ENCODE data around the gene AGBL4. TPM values are rescaled to one million over a fixed set of nuclear protein-coding genes. Genes with fewer than 3 reads are reported as not detected.
"Not testable (repeated sequence)": the region's sequence is repeated elsewhere in the genome, so short reads cannot be mapped to it uniquely, and the experiment has no call there.

The AGBL4 gene
- polyA plus RNA-seq, 3 donors from 2014 or later = not detected

DNA sequence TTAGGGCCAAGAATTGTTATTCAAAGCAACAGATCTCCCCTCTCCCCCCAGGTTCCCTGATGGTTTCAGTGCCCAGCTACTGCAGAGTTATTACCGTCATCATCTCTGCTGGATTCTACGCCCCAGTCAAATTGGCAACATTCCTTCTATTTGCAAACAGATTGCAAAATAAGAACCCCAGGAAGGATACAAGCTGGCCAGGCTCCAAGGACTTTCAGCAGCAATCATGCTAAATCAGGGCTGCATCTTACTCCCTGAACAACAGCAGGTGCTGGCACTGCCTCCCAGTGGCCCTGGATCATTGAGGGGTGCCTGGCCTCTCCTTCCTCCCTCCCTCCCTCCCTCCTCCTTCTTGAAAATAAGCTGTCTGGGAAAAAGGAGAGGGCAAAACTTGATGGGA is 725.5 kb downstream of the AGBL4 start:
- DNase-seq = no peak
- no peak overlapping the region for H3K27ac Mint-ChIP-seq
- H3K9me3 Mint-ChIP-seq = peaks cover 4 to 13% (median 7%) of the 10 kb centered on the region in 6 donors
- H3K4me1 Mint-ChIP-seq = no peaks in the 10 kb centered on the region
- no peaks in the 10 kb centered on the region for H3K36me3 Mint-ChIP-seq
- peaks cover 1 to 2% (median 1%) of the 10 kb centered on the region in 3 donors for H3K27me3 Mint-ChIP-seq (ENCODE audit: low read depth in 3 of 3)
- H3K4me3 Mint-ChIP-seq = no peak overlapping the region

- H3K27me3 Mint-ChIP-seq (ENCODE audit: low read depth in 3 of 3) = peaks cover 1 to 2% (median 1%) of the 10 kb centered on the region in 3 donors
- H3K4me3 Mint-ChIP-seq = no peak overlapping the region
- H3K4me1 Mint-ChIP-seq = no peaks in the 10 kb centered on the region
Measured at GRCh38 chr1:49297783-49298182, 726.0 kb downstream of the AGBL4 start.

GRCh38 chr1:49294539-49294938 is 729.2 kb downstream of the AGBL4 start:
- Mint-ChIP-seq H3K27ac (no peak overlapping the region), H3K9me3 (peaks cover 0 to 11% (median 7%) of the 10 kb centered on the region in 6 donors), H3K27me3 (ENCODE audit: low read depth in 3 of 3) (peaks cover 0 to 3% (median 0%) of the 10 kb centered on the region in 3 donors), H3K4me3 (no peak overlapping the region), H3K4me1 (no peaks in the 10 kb centered on the region), H3K36me3 (no peaks in the 10 kb centered on the region)
- DNase-seq = no peak

More at GRCh38 chr1:49297783-49298182, 726.0 kb downstream of the AGBL4 start:
- peaks cover 3 to 12% (median 5%) of the 10 kb centered on the region in 6 donors for H3K9me3 Mint-ChIP-seq
- no peak overlapping the region for H3K27ac Mint-ChIP-seq
- no peak for DNase-seq
- no peaks in the 10 kb centered on the region for H3K36me3 Mint-ChIP-seq

- Mint-ChIP-seq H3K4me1 (no peaks in the 10 kb centered on the region), H3K9me3 (peaks cover 0 to 11% (median 7%) of the 10 kb centered on the region in 6 donors), H3K27me3 (ENCODE audit: low read depth in 3 of 3) (peaks cover 0 to 3% (median 0%) of the 10 kb centered on the region in 3 donors), H3K4me3 (no peak overlapping the region), H3K27ac (no peak overlapping the region), H3K36me3 (no peaks in the 10 kb centered on the region)
- DNase-seq = no peak
Measured at GRCh38 chr1:49293016-49293415, 730.7 kb downstream of the AGBL4 start.

GRCh38 chr1:49257211-49258049 is 766.3 kb downstream of the AGBL4 start:
- Mint-ChIP-seq H3K27ac (peak overlapping the region in 1 of 6 donors; percentile 29), H3K4me3 (peak overlapping the region in 1 of 5 donors; percentile 64), H3K9me3 (peaks cover 9 to 23% (median 13%) of the 10 kb centered on the region in 6 donors)
- not testable (repeated sequence) for H3K4me1 Mint-ChIP-seq; H3K36me3 Mint-ChIP-seq; H3K27me3 Mint-ChIP-seq (ENCODE audit: low read depth in 3 of 3)
- DNase-seq = peak in 1 of 3 donors; percentile 45

DNA sequence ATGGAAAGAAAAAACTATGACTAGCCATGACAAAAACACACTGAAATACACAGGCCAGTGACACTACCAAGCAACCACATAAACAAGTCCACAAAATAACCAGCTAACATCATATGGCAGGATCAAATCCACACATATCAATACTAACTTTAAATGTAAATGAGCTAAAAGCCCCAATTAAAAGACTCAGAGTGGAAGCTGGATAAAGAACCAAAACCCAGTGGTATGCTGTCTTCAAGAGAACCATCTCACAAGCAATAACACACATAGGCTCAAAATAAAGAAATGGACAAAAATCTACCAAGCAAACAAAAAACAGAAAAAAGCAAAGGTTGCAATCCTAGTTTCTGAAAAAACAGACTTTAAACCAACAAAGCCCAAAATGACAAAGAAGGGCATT is 770.8 kb downstream of the AGBL4 start:
- Mint-ChIP-seq H3K4me1 (no peaks in the 10 kb centered on the region), H3K4me3 (no peak overlapping the region), H3K27ac (no peak overlapping the region), H3K9me3 (peaks cover 17 to 36% (median 22%) of the 10 kb centered on the region in 6 donors), H3K27me3 (ENCODE audit: low read depth in 3 of 3) (peaks cover 0 to 4% (median 2%) of the 10 kb centered on the region in 3 donors), H3K36me3 (peaks cover 0 to 3% (median 0%) of the 10 kb centered on the region in 3 donors)
- DNase-seq = no peak

DNA sequence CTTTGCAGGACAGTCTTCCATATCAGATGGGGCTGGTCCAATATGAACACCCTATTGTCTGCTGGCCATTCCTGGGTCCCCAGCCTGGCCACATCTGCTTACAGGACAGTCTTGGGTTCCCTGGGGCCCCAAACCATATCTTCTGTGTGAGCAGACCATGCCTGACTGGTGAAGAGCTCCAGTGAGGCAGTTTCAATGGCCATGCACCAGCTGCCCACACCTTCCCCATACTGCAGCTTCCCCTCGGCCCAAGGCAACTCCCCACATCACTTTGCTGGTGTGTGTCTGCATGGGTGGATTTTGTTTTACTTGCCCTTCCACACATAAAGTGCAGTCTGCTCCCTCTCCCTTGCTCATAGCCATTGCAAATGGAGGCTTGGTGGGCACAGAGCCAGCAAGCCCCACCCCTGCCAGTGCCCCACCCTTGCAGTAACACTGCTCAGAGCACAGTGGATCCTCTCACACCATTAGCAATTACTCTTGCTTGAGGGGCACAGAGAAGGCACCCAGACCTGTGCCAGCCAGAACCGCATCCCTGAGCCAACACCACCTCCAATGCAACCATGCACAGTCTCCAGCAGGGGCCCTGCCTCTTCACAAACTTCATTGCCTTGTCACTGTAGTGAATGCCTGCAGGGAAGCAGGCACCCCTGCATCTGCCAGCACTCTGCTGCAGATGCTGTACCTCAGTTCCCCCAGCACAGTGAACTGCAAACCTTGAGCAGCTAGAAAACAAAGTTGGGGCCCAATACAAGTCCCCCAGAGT is 772.6 kb downstream of the AGBL4 start:
- Mint-ChIP-seq H3K4me3 (no peak overlapping the region), H3K27ac (no peak overlapping the region), H3K27me3 (ENCODE audit: low read depth in 3 of 3) (peaks cover 0 to 4% (median 2%) of the 10 kb centered on the region in 3 donors), H3K9me3 (peaks cover 17 to 35% (median 21%) of the 10 kb centered on the region in 6 donors), H3K36me3 (peaks cover 0 to 3% (median 0%) of the 10 kb centered on the region in 3 donors), H3K4me1 (no peaks in the 10 kb centered on the region)
- no peak for DNase-seq

DNA sequence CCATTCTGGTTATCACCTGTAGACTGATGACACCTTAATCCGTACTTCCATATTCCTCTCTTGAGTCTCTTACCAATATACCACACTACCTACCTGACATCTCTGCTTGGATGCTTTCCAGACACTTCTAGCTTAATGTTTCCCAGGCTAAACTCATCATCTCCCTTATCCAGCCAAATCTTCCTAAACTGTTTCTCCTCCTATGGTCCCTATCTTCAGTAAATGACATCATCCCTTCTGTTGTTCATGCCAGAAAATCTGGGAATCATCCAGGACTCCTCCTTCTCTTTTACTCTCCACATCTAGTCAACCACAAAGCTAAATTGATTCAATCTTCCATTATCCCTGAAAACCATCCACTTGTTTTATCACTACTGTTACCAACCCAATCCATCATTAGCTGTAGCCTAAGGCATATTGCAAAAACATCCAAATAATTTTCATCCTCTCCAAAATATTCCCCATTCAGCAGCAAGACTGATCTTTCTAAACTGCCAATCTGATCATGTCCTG is 783.0 kb downstream of the AGBL4 start:
- no peaks in the 10 kb centered on the region for H3K27me3 Mint-ChIP-seq (ENCODE audit: low read depth in 3 of 3)
- H3K4me1 Mint-ChIP-seq = no peaks in the 10 kb centered on the region
- H3K36me3 Mint-ChIP-seq = peaks cover 0 to 4% (median 0%) of the 10 kb centered on the region in 3 donors
- H3K9me3 Mint-ChIP-seq = peaks cover 0 to 36% (median 7%) of the 10 kb centered on the region in 6 donors
- no peak for DNase-seq
- no peak overlapping the region for H3K27ac Mint-ChIP-seq
- no peak overlapping the region for H3K4me3 Mint-ChIP-seq

DNA sequence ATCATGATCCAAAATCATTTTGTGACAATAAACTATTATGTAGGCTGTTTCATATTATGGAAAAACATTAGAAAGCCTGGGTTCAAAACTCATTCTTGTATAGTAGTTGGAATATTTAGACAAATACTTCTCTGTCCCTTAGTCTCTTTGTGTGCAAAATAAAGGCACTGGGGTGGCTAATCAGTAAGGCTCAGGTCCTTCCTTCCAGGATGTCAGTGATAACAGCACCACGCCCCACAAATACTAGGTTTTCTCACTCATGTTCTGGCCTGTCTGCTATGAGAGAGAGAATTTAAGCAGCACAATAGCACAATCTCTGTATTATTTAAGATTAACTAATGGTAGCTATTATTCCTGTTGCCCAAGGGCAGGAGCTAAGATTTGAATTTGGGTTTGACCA is 788.8 kb downstream of the AGBL4 start:
- H3K36me3 Mint-ChIP-seq = peaks cover 0 to 4% (median 0%) of the 10 kb centered on the region in 3 donors
- H3K4me1 Mint-ChIP-seq = no peaks in the 10 kb centered on the region
- H3K27ac Mint-ChIP-seq = no peak overlapping the region
- no peak overlapping the region for H3K4me3 Mint-ChIP-seq
- no peak for DNase-seq
- no peaks in the 10 kb centered on the region for H3K27me3 Mint-ChIP-seq (ENCODE audit: low read depth in 3 of 3)
- H3K9me3 Mint-ChIP-seq = peaks cover 0 to 25% (median 6%) of the 10 kb centered on the region in 6 donors

GRCh38 chr1:49229555-49229954 is 794.2 kb downstream of the AGBL4 start:
- H3K4me3 Mint-ChIP-seq = no peak overlapping the region
- no peaks in the 10 kb centered on the region for H3K4me1 Mint-ChIP-seq
- peaks cover 0 to 3% (median 0%) of the 10 kb centered on the region in 3 donors for H3K27me3 Mint-ChIP-seq (ENCODE audit: low read depth in 3 of 3)
- no peak for DNase-seq
- no peaks in the 10 kb centered on the region for H3K36me3 Mint-ChIP-seq
- H3K27ac Mint-ChIP-seq = no peak overlapping the region
- H3K9me3 Mint-ChIP-seq = peaks cover 0 to 4% (median 0%) of the 10 kb centered on the region in 6 donors

- H3K27ac Mint-ChIP-seq = no peak overlapping the region
- H3K9me3 Mint-ChIP-seq = peaks cover 0 to 5% (median 0%) of the 10 kb centered on the region in 6 donors
- H3K27me3 Mint-ChIP-seq (ENCODE audit: low read depth in 3 of 3) = peaks cover 0 to 5% (median 0%) of the 10 kb centered on the region in 3 donors
- H3K4me1 Mint-ChIP-seq = no peaks in the 10 kb centered on the region
- H3K36me3 Mint-ChIP-seq = no peaks in the 10 kb centered on the region
- no peak overlapping the region for H3K4me3 Mint-ChIP-seq
- DNase-seq = no peak
Measured at GRCh38 chr1:49226758-49227157, 797.0 kb downstream of the AGBL4 start.

GRCh38 chr1:49225464-49225863 is 798.3 kb downstream of the AGBL4 start:
- no peaks in the 10 kb centered on the region for H3K4me1 Mint-ChIP-seq
- H3K4me3 Mint-ChIP-seq = no peak overlapping the region
- H3K36me3 Mint-ChIP-seq = no peaks in the 10 kb centered on the region
- peaks cover 0 to 5% (median 0%) of the 10 kb centered on the region in 6 donors for H3K9me3 Mint-ChIP-seq
- peaks cover 0 to 5% (median 0%) of the 10 kb centered on the region in 3 donors for H3K27me3 Mint-ChIP-seq (ENCODE audit: low read depth in 3 of 3)
- no peak for DNase-seq
- no peak overlapping the region for H3K27ac Mint-ChIP-seq

DNA sequence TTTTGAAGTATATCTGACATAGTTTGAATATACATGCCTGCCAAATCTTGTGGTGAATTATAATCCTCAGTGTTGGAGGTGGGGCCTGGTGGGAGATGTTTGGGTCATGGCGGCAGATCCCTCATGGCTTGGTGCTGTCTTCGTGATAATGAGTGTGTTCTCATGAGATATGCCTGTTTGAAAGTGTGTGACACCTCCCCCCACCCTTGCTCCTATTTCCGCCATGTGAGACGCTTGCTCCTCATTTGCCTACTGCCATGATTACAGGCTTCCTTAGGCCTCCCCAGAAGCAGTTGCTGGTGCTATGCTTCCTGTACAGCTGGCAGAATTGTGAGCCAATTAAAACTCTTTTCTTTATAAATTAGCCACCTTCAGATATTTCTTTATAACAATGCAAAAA is 810.5 kb downstream of the AGBL4 start:
- no peaks in the 10 kb centered on the region for H3K4me1 Mint-ChIP-seq
- peaks cover 0 to 6% (median 0%) of the 10 kb centered on the region in 6 donors for H3K9me3 Mint-ChIP-seq
- no peak for DNase-seq
- no peaks in the 10 kb centered on the region for H3K36me3 Mint-ChIP-seq
- no peak overlapping the region for H3K4me3 Mint-ChIP-seq
- H3K27ac Mint-ChIP-seq = no peak overlapping the region
- H3K27me3 Mint-ChIP-seq (ENCODE audit: low read depth in 3 of 3) = peaks cover 0 to 4% (median 3%) of the 10 kb centered on the region in 3 donors

GRCh38 chr1:49208712-49209111 is 815.0 kb downstream of the AGBL4 start:
- DNase-seq = no peak
- Mint-ChIP-seq H3K27ac (no peak overlapping the region), H3K36me3 (no peaks in the 10 kb centered on the region), H3K9me3 (peaks cover 0 to 8% (median 3%) of the 10 kb centered on the region in 6 donors), H3K4me1 (no peaks in the 10 kb centered on the region), H3K27me3 (ENCODE audit: low read depth in 3 of 3) (peaks cover 0 to 3% (median 2%) of the 10 kb centered on the region in 3 donors), H3K4me3 (no peak overlapping the region)

Data from immature natural killer cell (primary cell).